Ecto neural progenitor cell (in vitro differentiated cells): ENCODE measurements around the gene KLHL18.
"Not testable (repeated sequence)": the region's sequence is repeated elsewhere in the genome, so short reads cannot be mapped to it uniquely, and the experiment has no call there.

Experiments used
- DNase-seq: peaks from one replicate; pipeline ENCODE4 v3.0.0-alpha.2; 2018; ENCODE audit warnings: low spot score

Gene KLHL18

GRCh38 chr3:47282424-47283192, at the start of gene KLHL18, which contains the start of gene KIF9:
Gene KLHL18 (plus strand): TSS chr3:47282944. CDS start chr3:47282966, 22 bp downstream.
Gene KIF9 (minus strand): TSS chr3:47282799. CDS start chr3:47277374, 5,425 bp downstream.
- DNase-seq: peak; percentile 93

- no peak for DNase-seq
These were observed 44.7 kb upstream of the KLHL18 start for GRCh38 chr3:47238017-47238416.

GRCh38 chr3:47239929-47240328, 42.8 kb upstream of the KLHL18 start:
- no peak for DNase-seq

- no peak for DNase-seq
These were observed 39.2 kb upstream of the KLHL18 start for GRCh38 chr3:47243419-47244147.

GRCh38 chr3:47244531-47245100, 38.1 kb upstream of the KLHL18 start:
- no peak for DNase-seq

- no peak for DNase-seq
These were observed 37.5 kb upstream of the KLHL18 start for GRCh38 chr3:47245271-47245670.

- no peak for DNase-seq
These were observed 35.3 kb upstream of the KLHL18 start for GRCh38 chr3:47247131-47248064.

GRCh38 chr3:47250309-47251060, 32.3 kb upstream of the KLHL18 start:
- no peak for DNase-seq

- not testable (repeated sequence) for DNase-seq
These were observed 31.7 kb upstream of the KLHL18 start for GRCh38 chr3:47251085-47251484.

GRCh38 chr3:47251689-47252088, 31.1 kb upstream of the KLHL18 start:
- DNase-seq: no peak

- DNase-seq: not testable (repeated sequence)
These were observed 26.4 kb upstream of the KLHL18 start for GRCh38 chr3:47256331-47256730.

- DNase-seq: no peak
These were observed 23.6 kb upstream of the KLHL18 start for GRCh38 chr3:47259114-47259513.

GRCh38 chr3:47260605-47261004, 22.1 kb upstream of the KLHL18 start:
- DNase-seq: no peak

GRCh38 chr3:47261301-47261700, 21.4 kb upstream of the KLHL18 start:
- no peak for DNase-seq

GRCh38 chr3:47265008-47265407, 17.7 kb upstream of the KLHL18 start:
- no peak for DNase-seq

GRCh38 chr3:47265725-47266428, 16.9 kb upstream of the KLHL18 start:
- DNase-seq: no peak

GRCh38 chr3:47266709-47267489, 15.8 kb upstream of the KLHL18 start:
- no peak for DNase-seq

GRCh38 chr3:47267490-47267824, 15.3 kb upstream of the KLHL18 start:
- DNase-seq: no peak

- DNase-seq: no peak
These were observed 12.2 kb upstream of the KLHL18 start for GRCh38 chr3:47270526-47270925.

GRCh38 chr3:47273564-47273963, 9.2 kb upstream of the KLHL18 start:
- DNase-seq: no peak
